GM12891 (cell line): ENCODE measurements around the gene CHKB.

ENCODE experiments used
- POLR2A ChIP-seq: IDR thresholded peaks from 2 replicates; pipeline ENCODE4 v1.6.1; 2011; ENCODE audit warnings: low read depth, low read length, control low read depth
- POLR2AphosphoS5 ChIP-seq: IDR thresholded peaks from 2 replicates; pipeline ENCODE4 v1.6.1; 2011; ENCODE audit warnings: low read depth, low read length, control low read depth
- POU2F2 ChIP-seq: IDR thresholded peaks from 2 replicates; pipeline ENCODE4 v1.6.1; 2011; ENCODE audit warnings: low read depth, mild to moderate bottlenecking, control low read depth, low read length, moderate library complexity
- SPI1 ChIP-seq: IDR thresholded peaks from 2 replicates; pipeline ENCODE4 v1.6.1; 2011; ENCODE audit warnings: low read depth, low read length, control low read depth
- TAF1 ChIP-seq: IDR thresholded peaks from 2 replicates; pipeline ENCODE4 v1.6.1; 2011; ENCODE audit warnings: low read depth, low read length, control low read depth

DNA sequence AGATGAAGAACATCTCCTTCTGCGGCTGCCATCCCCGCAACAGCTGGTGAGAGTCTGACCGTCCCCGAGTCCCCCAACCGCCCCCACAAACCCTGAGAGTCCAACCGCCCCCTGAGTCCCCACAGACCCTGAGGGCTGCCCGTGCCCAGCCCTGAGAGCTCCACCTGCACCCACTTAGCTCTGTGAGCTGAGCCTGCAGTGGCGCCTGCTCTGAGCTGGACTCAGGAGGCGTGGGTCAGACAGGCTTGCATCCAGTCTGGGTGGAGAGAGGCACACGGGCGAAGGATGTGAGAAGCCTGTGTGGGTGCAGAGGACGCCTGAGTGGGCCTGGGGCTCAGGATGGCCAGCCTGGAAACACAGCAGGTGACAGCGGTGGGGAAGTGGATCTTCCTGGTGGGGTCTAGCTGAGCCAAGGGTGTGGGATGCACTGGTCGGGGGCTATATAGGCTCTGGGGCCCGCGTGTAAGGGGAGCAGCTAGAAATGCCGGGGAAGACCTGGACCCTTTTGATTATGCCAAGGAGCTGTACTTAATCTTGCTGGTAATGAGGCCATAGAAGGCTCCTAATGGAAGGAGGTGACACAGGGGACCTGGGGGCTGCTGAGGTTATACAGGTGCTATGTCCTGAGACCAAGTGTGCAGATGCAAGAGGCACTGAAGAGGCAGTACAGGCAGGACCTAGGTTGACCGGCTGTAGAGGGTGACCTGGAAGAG is 24.5 kb upstream of the CHKB start:
- no peak for TF ChIP-seq POLR2A
- no peak for TF ChIP-seq POU2F2
- TF ChIP-seq SPI1: no peak
- TF ChIP-seq TAF1: no peak
- TF ChIP-seq POLR2AphosphoS5: no peak
